Left kidney (tissue), 8 donors: ENCODE measurements around the gene SLC22A31. TPM values are rescaled to one million over a fixed set of nuclear protein-coding genes. Genes with fewer than 3 reads are reported as not detected.
"Not testable (repeated sequence)": the region's sequence is repeated elsewhere in the genome, so short reads cannot be mapped to it uniquely, and the experiment has no call there.

Experiments used
- DNase-seq: peaks from one replicate; pipeline ENCODE4 v3.0.0-alpha.2; 2013
- long read RNA-seq, 8 donors: transcript quantifications; one replicate each; lab custom pipeline, GENCODE V29; 2026
- polyA plus RNA-seq: library from polyadenylated mRNA; unstranded; fragments of 120-200 nt; gene quantifications from one replicate; pipeline ENCODE4 v1.2.1, GENCODE V29; 2013; ENCODE audit not compliant: insufficient read length

SLC22A31 gene
- polyA plus RNA-seq, result 0.48 TPM
- long read RNA-seq, donor 1, result 0 reads
- long read RNA-seq, donor 2, result 0 reads
- long read RNA-seq, donor 3, result 0 reads
- long read RNA-seq, donor 4, result 0 reads
- long read RNA-seq, donor 5, result 0 reads
- long read RNA-seq, donor 6, result 0 reads
- long read RNA-seq, donor 7, result 0 reads
- long read RNA-seq, donor 8, result 0 reads

DNA sequence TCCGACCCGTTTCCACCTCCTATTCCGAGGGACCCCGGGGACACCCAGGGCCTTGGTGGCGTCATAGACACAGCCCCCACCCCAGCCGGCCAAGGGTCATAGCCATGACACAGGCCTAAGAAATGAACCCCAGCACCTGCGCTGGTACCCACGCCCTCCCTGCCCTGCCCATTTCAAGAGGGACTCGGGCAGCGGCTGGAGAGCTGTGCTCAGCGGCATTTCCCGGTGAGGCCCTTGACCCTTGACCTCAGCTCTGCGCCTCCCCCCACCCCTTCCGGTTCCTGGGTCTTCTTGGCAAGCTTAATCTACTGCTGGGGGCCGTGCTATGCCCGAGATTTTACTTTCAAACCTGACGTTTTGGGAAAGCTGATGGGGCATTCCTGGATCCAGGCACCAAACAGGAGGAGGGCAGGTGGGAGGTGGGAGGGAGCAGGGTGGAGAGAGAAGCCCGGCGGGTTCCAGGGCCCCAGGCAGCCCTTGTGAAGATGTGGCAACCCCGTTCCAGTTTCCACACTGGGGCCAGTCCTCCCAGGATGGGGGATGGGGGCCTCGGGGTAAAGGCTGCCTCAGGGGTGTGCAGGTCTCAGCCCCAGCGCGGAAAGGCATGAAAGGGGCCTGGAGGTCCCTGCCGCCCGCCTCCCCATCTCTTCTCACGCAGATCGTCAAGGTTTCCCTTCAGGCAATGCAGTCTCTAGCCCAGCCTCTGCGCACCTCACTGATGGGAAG is at the start of gene SLC22A31:
Gene SLC22A31, minus strand, starts transcription at position 414 of the 726 bp plus-strand sequence. Its CDS starts 36 bp downstream, at position 378.
- no peak for DNase-seq

- no peak for DNase-seq
Measured at GRCh38 chr16:89248196-89248982, 48.1 kb upstream of the SLC22A31 start.

DNA sequence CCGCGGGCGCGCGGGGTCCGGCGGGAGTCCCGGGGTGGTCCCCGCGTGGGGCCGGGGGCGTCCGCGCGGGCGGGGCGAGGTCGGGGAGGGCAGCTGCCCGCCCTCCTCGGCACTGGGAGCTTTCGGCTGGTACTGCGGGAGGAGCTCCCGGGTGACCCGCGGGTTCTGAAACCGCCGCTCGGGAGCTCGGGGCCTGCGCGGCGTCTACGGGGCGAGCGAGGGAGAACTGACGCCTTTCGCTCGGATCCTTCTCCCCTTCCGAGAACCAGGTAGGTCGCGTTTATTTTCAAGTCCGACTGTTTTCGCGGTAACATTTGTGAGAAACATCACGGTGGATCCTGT is 47.4 kb upstream of the SLC22A31 start:
- DNase-seq, result not testable (repeated sequence)

GRCh38 chr16:89246903-89247733 is 46.8 kb upstream of the SLC22A31 start:
- peak; percentile 58 for DNase-seq

- no peak for DNase-seq
Measured at GRCh38 chr16:89246383-89246902, 46.1 kb upstream of the SLC22A31 start.

DNA sequence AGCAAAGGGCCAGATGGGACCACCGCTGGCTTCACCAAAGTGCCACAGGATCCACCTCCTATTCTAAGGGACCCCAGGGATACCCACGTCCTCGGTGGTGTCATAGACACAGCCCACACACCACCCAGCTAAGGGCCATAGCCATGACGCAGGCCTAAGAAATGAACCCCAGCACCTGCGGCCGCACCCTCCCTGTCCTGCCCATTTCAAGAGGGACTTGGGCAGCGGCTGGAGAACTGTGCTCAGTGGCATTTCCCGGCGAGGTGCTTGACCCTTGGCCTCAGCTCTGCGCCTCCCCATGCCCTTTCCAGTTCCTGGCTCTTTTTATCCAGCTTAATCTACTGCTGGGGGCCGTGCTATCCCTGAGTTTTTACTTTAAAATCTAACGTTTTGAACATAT is 44.4 kb upstream of the SLC22A31 start:
- no peak for DNase-seq

DNA sequence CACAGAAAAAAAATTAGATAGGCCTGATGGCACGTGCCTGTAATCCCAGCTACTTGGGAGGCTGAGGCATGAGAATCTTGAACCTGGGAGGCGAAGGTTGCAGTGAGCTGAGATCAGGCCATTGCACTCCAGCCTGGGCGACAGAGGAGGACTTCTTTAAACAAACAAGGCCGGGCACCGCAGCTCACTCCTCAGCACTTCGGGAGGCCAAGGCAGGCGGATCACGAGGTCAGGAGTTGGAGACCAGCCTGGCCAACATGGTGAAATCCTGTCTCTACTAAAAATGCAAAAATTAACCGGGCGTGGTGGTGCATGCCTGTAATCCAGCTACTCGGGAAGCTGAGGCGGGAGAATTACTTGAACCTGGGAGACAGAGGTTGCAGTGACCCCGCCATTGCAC is 43.9 kb upstream of the SLC22A31 start:
- DNase-seq, result not testable (repeated sequence)

DNA sequence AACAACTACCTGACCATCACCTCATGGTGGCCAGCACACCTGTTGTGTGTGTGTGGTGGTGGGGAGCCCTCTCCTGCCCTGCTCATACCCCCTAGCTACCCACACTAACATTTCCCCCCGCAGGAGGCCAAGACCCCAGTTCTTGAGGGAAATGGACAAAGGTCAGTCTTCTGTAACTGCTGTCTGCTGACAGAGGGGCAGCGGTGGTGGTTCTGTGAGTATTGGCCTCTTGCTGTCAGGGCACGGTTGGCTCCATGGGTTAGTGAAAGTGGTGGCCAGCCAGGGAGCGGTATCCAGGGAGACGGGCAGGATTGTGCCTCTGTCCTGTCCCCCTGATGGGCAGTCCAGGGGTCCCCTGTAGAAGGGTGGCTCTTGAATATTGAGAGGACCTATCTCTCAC is 43.3 kb upstream of the SLC22A31 start:
- DNase-seq, result no peak

- no peak for DNase-seq
Measured at GRCh38 chr16:89242795-89243200, 42.5 kb upstream of the SLC22A31 start.

GRCh38 chr16:89241187-89242007 is 41.1 kb upstream of the SLC22A31 start:
- DNase-seq, result peak; percentile 72

- no peak for DNase-seq
Measured at GRCh38 chr16:89237733-89238132, 37.4 kb upstream of the SLC22A31 start.

DNA sequence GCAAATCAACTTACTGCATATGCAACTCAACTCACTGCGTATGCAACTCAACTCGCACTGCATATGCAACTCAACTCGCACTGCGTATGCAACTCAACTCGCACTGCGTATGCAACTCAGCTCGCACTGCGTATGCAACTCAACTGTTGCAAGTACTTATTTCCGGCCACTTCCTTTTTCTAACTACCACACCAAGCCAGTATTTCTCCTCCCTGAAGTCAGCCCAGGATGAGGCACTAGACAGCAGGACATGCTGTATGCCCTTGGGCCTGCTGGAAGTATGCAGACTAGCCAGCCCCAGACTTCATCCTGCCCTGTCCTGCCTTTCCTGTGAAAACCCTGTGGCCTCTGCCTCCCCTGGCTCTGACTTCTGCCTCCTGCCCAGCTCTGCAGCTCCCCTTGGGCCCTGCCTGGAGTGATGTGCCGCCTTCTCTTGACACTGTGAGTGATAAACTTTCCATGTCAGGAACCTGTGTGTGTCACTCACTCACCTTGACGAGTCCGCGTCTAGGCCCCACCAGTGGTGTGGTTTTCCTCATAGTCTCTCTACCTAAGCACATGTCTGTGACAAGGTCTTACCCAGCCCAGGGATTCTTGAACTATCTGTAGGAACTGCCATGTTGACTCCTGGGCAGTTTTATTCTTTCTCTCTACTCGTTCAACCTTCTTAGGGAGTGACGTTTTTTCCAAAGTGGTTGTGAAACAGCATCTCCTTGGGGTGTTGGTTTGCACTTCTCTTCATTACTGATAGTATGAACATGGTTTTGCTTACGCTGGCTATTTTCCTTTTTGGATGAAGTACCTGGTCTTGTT is 33.5 kb upstream of the SLC22A31 start:
- DNase-seq, result no peak

GRCh38 chr16:89232107-89232506 is 31.8 kb upstream of the SLC22A31 start:
- DNase-seq, result no peak

DNA sequence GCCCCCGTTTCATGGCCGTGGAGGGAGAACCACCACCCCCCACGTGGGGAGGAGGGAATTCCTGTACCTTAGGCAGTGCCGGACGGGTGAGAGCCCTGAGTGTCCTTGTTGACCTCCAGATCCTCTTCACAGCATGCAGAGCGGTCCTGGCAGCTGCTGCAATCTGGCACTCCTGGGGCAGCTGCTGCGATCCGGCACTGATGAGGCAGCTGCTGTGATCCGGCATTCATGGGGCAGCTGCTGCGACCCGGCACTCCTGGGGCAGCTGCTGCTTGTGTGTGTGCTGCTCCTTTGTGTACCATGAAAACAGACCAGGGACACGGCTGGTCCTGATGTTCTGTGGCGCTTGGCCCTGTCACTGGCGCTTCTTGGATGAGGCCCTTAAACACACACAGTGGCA is 29.9 kb upstream of the SLC22A31 start:
- DNase-seq, result no peak

- no peak for DNase-seq
Measured at GRCh38 chr16:89224665-89225064, 24.3 kb upstream of the SLC22A31 start.

- no peak for DNase-seq
Measured at GRCh38 chr16:89222931-89223330, 22.6 kb upstream of the SLC22A31 start.

DNA sequence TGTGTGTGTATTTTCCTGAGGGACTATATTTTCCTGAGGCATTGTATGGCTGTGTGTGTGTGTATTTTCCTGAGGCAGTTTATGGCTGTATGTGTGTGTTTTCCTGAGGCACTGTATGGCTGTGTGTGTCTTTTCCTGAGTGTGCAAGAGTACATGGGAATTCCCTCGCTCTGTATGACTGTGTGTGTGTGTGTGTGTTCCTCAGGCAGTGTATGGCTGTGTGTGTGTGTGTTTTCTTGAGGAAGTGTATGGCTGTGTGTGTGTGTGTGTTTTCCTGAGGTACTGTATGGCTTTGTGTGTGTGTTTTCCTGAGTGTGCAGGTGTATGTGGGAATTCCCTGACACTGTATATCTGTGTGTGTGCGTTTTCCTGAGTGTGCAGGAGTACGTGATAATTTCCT is 21.3 kb upstream of the SLC22A31 start:
- DNase-seq, result no peak

GRCh38 chr16:89219365-89219764 is 19.0 kb upstream of the SLC22A31 start:
- no peak for DNase-seq

DNA sequence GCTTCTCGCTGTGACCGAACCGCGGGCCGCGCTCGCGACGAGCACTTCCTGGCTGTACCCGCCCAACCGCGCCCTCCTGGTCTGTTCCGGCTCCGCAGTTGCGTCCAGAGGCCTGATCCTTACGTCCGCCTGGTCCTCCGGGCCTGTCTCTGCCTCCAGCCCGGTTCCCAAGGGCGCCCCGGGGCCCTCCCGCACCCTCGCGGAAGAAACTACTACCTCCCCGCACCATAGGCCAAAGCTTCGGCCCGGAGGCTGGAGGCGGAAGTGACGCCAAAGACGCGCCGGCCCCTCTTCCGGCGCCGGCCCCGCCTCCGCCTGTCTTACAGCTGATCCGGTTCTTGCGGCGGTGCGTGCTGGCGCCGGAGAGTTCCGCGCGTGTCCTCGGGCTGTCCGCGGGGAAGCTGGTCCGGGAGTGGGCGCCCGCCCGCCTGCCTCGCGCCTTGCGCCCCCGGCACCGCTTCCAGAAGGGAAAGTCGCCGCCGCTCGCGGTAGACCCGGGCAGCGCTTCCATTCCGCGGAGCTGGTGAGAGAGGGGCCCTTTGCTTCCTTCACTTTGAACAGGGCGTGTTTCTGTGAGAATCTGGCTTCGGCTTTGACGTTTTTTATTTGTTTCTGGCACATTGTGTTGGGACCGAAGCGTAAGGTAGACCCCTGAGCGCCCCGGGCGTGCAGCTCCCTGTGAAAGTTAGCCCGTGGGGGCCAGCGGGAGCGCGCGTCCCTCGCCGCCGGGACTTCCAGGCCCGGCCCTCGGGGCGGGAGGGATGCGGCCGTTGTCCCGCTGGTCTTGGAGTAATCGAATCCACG is 17.3 kb upstream of the SLC22A31 start, which contains the start of gene ZNF778:
Gene ZNF778, plus strand, starts transcription at position 316 of the 804 bp plus-strand sequence. CDS start 3,425 bp downstream, outside the sequence.
- DNase-seq, result peak; percentile 73

DNA sequence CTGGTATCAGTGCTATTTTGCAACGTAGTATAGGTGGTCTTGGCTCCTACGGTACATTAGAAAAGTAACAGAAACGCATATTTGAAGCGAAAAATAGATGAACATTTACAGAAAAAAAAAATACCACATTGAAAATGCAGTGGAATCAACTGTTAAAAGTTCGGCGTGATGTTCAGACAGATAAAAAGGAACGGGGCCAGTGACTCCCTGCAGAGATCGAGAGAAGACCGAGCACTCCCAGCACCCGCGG is 16.7 kb upstream of the SLC22A31 start:
- DNase-seq, result no peak
